ENCODE results near the gene ZDHHC4.

DNA sequence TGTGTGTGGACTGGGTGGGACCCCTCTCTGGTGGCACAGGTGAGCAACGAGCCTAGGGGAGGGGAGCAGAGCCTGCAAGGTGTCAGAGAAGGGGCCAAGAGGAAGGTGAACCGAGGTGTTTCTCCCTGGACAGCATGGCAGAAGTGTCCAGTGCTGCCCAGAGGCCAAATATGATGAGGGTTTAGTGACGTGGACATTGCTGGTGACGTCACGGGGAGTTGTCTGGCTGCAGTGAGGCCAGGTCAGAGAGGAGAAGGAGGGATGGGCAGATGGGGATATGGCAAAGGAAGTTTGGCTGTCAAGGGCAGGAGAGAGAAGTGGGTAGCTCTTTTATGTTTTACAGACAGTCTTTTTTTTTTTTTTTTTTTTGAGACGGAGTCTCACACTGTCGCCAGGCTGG is 35.6 kb downstream of the ZDHHC4 start:
- TF ChIP-seq NPAS2 (CRISPR knock-in tag; IDR thresholded peaks at IDR 0.05; ENCODE audit: borderline replicate concordance) (no peak), RCOR1 (IDR thresholded peaks at IDR 0.05; ENCODE audit: low read depth, low read length) (no peak), FOSB (CRISPR knock-in tag; IDR thresholded peaks at IDR 0.05) (no peak), JUN (IDR thresholded peaks at IDR 0.05) (no peak), JUNB (IDR thresholded peaks at IDR 0.05) (no peak), CHD4 (IDR thresholded peaks at IDR 0.05; ENCODE audit: borderline replicate concordance) (no peak), RAD21 (conservative IDR thresholded peaks at IDR 0.05 in 1 of 2, IDR thresholded peaks at IDR 0.05 in 1 of 2) (no peak)
- TF ChIP-seq, protein P1, sequence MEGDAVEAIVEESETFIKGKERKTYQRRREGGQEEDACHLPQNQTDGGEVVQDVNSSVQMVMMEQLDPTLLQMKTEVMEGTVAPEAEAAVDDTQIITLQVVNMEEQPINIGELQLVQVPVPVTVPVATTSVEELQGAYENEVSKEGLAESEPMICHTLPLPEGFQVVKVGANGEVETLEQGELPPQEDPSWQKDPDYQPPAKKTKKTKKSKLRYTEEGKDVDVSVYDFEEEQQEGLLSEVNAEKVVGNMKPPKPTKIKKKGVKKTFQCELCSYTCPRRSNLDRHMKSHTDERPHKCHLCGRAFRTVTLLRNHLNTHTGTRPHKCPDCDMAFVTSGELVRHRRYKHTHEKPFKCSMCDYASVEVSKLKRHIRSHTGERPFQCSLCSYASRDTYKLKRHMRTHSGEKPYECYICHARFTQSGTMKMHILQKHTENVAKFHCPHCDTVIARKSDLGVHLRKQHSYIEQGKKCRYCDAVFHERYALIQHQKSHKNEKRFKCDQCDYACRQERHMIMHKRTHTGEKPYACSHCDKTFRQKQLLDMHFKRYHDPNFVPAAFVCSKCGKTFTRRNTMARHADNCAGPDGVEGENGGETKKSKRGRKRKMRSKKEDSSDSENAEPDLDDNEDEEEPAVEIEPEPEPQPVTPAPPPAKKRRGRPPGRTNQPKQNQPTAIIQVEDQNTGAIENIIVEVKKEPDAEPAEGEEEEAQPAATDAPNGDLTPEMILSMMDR (IDR thresholded peaks at IDR 0.05): no peak
- TF ChIP-seq, protein P2, sequence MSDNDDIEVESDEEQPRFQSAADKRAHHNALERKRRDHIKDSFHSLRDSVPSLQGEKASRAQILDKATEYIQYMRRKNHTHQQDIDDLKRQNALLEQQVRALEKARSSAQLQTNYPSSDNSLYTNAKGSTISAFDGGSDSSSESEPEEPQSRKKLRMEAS (IDR thresholded peaks at IDR 0.05): no peak
- TF ChIP-seq, protein P3, sequence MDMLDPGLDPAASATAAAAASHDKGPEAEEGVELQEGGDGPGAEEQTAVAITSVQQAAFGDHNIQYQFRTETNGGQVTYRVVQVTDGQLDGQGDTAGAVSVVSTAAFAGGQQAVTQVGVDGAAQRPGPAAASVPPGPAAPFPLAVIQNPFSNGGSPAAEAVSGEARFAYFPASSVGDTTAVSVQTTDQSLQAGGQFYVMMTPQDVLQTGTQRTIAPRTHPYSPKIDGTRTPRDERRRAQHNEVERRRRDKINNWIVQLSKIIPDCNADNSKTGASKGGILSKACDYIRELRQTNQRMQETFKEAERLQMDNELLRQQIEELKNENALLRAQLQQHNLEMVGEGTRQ (IDR thresholded peaks at IDR 0.05): no peak

Data from A549 (cell line).